ENCODE data around the gene ARHGAP23. TPM values are rescaled to one million over a fixed set of nuclear protein-coding genes. Genes with fewer than 3 reads are reported as not detected.

ARHGAP23 gene
- total RNA-seq, 1 experiment from 2014 or later, result 97.9 TPM

- Mint-ChIP-seq H3K36me3 (ENCODE audit: insufficient read depth in 1 of 3, low read depth in 3 of 3) (peaks cover 0 to 4% (median 0%) of the 10 kb centered on the region in 3 experiments; a peak in 2 of 7 replicates), H3K27ac (no peak overlapping the region; a peak in 1 of 7 replicates), H3K4me1 (peaks cover 53 to 56% of the 10 kb centered on the region in 2 experiments), H3K4me3 (peak overlapping the region; percentile 66 to 79), H3K9me3 (no peaks in the 10 kb centered on the region), H3K27me3 (ENCODE audit: low read depth) (peaks cover 2% of the 10 kb centered on the region; the same call in 1 of the 2 replicates)
- Histone ChIP-seq H3T11ph (ENCODE audit: low read length) (no peak overlapping the region), H3K14ac (ENCODE audit: insufficient read depth, low read length) (no peak overlapping the region), H3K79me2 (ENCODE audit: insufficient read depth, low read length) (peaks cover 25% of the 10 kb centered on the region; the same call in 1 of the 2 replicates), H2BK15ac (ENCODE audit: low read depth, low read length) (no peak overlapping the region), H2BK20ac (ENCODE audit: low read depth, low read length, poor library complexity, severe bottlenecking) (no peak overlapping the region), H2BK12ac (ENCODE audit: insufficient read length, low read depth, low read length) (no peak overlapping the region), H3K4me1 (ENCODE audit: insufficient read depth, low read length) (peaks cover 15% of the 10 kb centered on the region; the same call in 1 of the 2 replicates), H3K4ac (ENCODE audit: low read depth, low read length) (no peak overlapping the region), H3K18ac (ENCODE audit: insufficient read length, low read depth, low read length) (no peak overlapping the region), H4K20me1 (ENCODE audit: control insufficient read depth, insufficient read depth, insufficient read length) (no peaks in the 10 kb centered on the region), H3K27me3 (ENCODE audit: insufficient read depth, low read length) (no peaks in the 10 kb centered on the region), H3K23ac (ENCODE audit: insufficient read length, low read depth, low read length) (no peak overlapping the region), H3K56ac (ENCODE audit: insufficient read length, low read depth, low read length) (no peak overlapping the region), H3K9ac (ENCODE audit: extremely low read depth, insufficient read length, low read length) (no peak overlapping the region), H3K4me2 (ENCODE audit: insufficient read depth, insufficient read length, low read length) (peak overlapping the region; percentile 30), H4K5ac (ENCODE audit: insufficient read length, low read depth, low read length) (no peak overlapping the region), H2BK120ac (ENCODE audit: low read depth, low read length, poor library complexity, severe bottlenecking) (no peak overlapping the region), H3K9me3 (ENCODE audit: control insufficient read depth, low read depth, low read length) (no peaks in the 10 kb centered on the region), H3K79me1 (ENCODE audit: insufficient read depth, low read depth, low read length, poor library complexity, severe bottlenecking) (no peaks in the 10 kb centered on the region), H2AK5ac (ENCODE audit: insufficient read length, low read length) (no peak overlapping the region), H4K8ac (replicated peaks; ENCODE audit: insufficient read length, low read depth, low read length) (no peak overlapping the region), H4K91ac (ENCODE audit: insufficient read length, low read depth, low read length) (no peak overlapping the region), H3K27ac (ENCODE audit: insufficient read length, low read depth, low read length) (no peak overlapping the region), H2BK5ac (ENCODE audit: insufficient read length, low read length) (no peak overlapping the region), H2AFZ (ENCODE audit: low read length) (no peak overlapping the region), H3K23me2 (ENCODE audit: insufficient read length, low read depth, low read length, poor library complexity, severe bottlenecking) (peaks cover 11% of the 10 kb centered on the region)
- TF ChIP-seq CTCF (conservative IDR thresholded peaks at IDR 0.05), result no peak
- peak; percentile 63 for DNase-seq
- no CpG with 5 or more reads among the region's 56 CpGs for WGBS (ENCODE audit: extremely low coverage, insufficient read length, low lambda C conversion rate)
Observed at GRCh38 chr17:38428643-38429371, 543 bp downstream of the ARHGAP23 start.
